OCI-LY7 (cell line): ENCODE measurements around the gene PIGN.

Experiments
- EZH2phosphoT487 ChIP-seq: fragments of 200-600 bp; sonication (generic); IDR thresholded peaks from 2 replicates; pipeline ENCODE4 v1.6.1; 2018; ENCODE audit warnings: low read depth, borderline replicate concordance, mild to moderate bottlenecking, mixed run types, antibody characterized with exemption, low read length, moderate library complexity, mixed read lengths
- TF ChIP-seq, protein P1 (sequence below): fragments of 200-600 bp; sonication (generic); conservative IDR thresholded peaks from 2 replicates; pipeline ENCODE4 v1.5.1; 2014; ENCODE audit warnings: mild to moderate bottlenecking, antibody characterized with exemption, low read length, moderate library complexity, mixed read lengths

DNA sequence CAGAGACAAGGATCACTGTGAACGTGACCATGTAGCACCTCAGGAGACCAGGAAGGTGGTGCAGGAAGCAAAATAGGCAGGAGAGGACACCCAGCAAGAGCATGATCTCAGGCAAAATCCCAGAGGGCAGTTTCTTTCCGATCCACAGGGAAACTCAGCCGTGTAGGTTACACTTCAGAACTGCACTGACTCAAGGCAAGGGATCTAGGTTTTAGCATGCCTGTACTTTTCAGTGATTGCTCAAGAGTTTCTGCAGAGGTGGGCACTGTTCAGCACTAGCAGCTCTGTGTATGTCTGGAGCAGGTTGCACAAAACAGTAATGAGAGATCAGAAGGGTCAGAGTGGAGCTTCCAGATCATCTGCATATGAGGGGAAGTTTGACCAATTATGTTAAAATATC is 177.3 kb downstream of the PIGN start:
- TF ChIP-seq, protein P1, sequence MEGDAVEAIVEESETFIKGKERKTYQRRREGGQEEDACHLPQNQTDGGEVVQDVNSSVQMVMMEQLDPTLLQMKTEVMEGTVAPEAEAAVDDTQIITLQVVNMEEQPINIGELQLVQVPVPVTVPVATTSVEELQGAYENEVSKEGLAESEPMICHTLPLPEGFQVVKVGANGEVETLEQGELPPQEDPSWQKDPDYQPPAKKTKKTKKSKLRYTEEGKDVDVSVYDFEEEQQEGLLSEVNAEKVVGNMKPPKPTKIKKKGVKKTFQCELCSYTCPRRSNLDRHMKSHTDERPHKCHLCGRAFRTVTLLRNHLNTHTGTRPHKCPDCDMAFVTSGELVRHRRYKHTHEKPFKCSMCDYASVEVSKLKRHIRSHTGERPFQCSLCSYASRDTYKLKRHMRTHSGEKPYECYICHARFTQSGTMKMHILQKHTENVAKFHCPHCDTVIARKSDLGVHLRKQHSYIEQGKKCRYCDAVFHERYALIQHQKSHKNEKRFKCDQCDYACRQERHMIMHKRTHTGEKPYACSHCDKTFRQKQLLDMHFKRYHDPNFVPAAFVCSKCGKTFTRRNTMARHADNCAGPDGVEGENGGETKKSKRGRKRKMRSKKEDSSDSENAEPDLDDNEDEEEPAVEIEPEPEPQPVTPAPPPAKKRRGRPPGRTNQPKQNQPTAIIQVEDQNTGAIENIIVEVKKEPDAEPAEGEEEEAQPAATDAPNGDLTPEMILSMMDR = no peak
- no peak for TF ChIP-seq EZH2phosphoT487
